H1 (cell line): ENCODE measurements around the gene DAG1. TPM values are rescaled to one million over a fixed set of nuclear protein-coding genes. Genes with fewer than 3 reads are reported as not detected.

Source experiments
- CTBP2 ChIP-seq: IDR thresholded peaks from 2 replicates; pipeline ENCODE4 v1.7.0; 2011; ENCODE audit warnings: borderline replicate concordance, mild to moderate bottlenecking, moderate library complexity, mixed read lengths, low read length; ENCODE audit not compliant: insufficient read depth, insufficient read length
- EGR1 ChIP-seq: IDR thresholded peaks from 2 replicates; pipeline ENCODE4 v1.6.1; 2011; ENCODE audit warnings: low read depth, low read length, borderline replicate concordance
- KDM5A ChIP-seq: fragments of 200-600 bp; IDR thresholded peaks from 2 replicates; pipeline ENCODE4 v1.7.1; 2012; ENCODE audit warnings: mild to moderate bottlenecking, low read length, inconsistent platforms, mixed read lengths
- NANOG ChIP-seq: IDR thresholded peaks from 2 replicates; pipeline ENCODE4 v1.6.1; 2011; ENCODE audit warnings: low read length, low read depth, mild to moderate bottlenecking, inconsistent platforms; ENCODE audit not compliant: insufficient read depth, poor library complexity, severe bottlenecking
- SP1 ChIP-seq: IDR thresholded peaks from 2 replicates; pipeline ENCODE4 v1.6.1; 2011; ENCODE audit warnings: low read depth, low read length
- polyA plus RNA-seq, 7 experiments: library from polyadenylated mRNA; depleted of rRNA in 3 of 7; stranded (reverse) in 5 of 7; unstranded in 2 of 7; fragments of >200 nt in 5 of 7; fragments of 200-250 nt in 2 of 7; gene quantifications; 1 replicate in 5 of 7; 2 replicates in 1 of 7; 4 replicates in 1 of 7; pipeline versions ENCODE4 v1.2.1 to v1.2.3, GENCODE V29; 2011 to 2013; ENCODE audit warnings: missing spikeins in 2 of 7, mixed read lengths in 2 of 7
- total RNA-seq: library from RNA; stranded (reverse); fragmentation: NEBNext Ultra II Directional; extraction: Animal tissue kit (Norgen Biotek cat#: 25700); gene quantifications from 2 replicates; pipeline ENCODE4 v1.2.1, GENCODE V29; 2021

DAG1 gene
- total and polyA plus RNA-seq, 2 of the 8 experiments (the other 6 are each of a cell fraction or from before 2014, with no cell fraction given) = 97.5 to 138 TPM

DNA sequence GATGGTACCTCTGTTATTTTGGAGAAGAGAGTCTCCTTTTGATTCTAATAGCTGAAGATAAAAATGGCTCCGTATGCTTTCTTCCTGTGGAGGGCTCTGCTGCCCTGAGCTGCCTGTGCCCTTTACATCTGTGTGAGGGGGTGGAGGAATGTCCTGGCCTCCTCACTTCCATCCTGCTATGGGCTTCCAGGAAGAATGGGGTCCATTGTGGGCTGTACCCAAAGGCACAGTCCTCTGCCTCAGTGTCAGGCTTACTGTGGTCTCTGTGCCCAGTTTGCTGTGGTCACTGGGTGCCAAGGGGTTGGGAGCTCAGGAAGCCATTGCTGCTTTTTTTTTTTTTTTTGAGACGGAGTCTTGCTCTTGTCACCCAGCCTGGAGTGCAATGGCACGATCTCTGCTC lies 14.4 kb downstream of the DAG1 start (continued):
- TF ChIP-seq NANOG (no peak), KDM5A (no peak), CTBP2 (no peak), EGR1 (no peak), SP1 (no peak)
